A549 (cell line): ENCODE results near the gene CX3CL1.

Source experiments
- CHD2 ChIP-seq: fragments of 150-350 bp; IDR thresholded peaks from 2 replicates; pipeline ENCODE4 v1.6.1; 2014; ENCODE audit warnings: low read length; ENCODE audit not compliant: partially characterized antibody
- ESRRA ChIP-seq: fragments of 150-350 bp; IDR thresholded peaks from 2 replicates; pipeline ENCODE4 v1.6.1; 2014; ENCODE audit warnings: mild to moderate bottlenecking, low read length, borderline replicate concordance
- JUNB ChIP-seq: fragments of >200 bp; sonication (Bioruptor Twin); formaldehyde crosslinking; IDR thresholded peaks from 2 replicates; pipeline ENCODE4 v1.6.1; 2016
- PHF8 ChIP-seq: fragments of 200-600 bp; sonication (generic); IDR thresholded peaks from 2 replicates; pipeline ENCODE4 v1.6.1; 2016; ENCODE audit warnings: low read depth, mild to moderate bottlenecking, antibody characterized with exemption, moderate library complexity, borderline replicate concordance
- POLR2A ChIP-seq: IDR thresholded peaks from 2 replicates; pipeline ENCODE4 v1.6.1; 2012; ENCODE audit warnings: mild to moderate bottlenecking, low read length
- RAD21 ChIP-seq, 2 experiments: fragments of >200 bp in 1 of 2; sonication (Bioruptor Twin) in 1 of 2; formaldehyde crosslinking in 1 of 2; IDR thresholded peaks in 1 of 2; conservative IDR thresholded peaks in 1 of 2; 2 replicates in 1 of 2; 3 replicates in 1 of 2; pipeline ENCODE4 v1.6.1; 2012 to 2018; ENCODE audit warnings: inconsistent platforms in 1 of 2
- TF ChIP-seq, protein P1 (sequence below): fragments of >200 bp; sonication (Bioruptor Twin); formaldehyde crosslinking; IDR thresholded peaks from 3 replicates; pipeline ENCODE4 v1.5.1; 2016
- TF ChIP-seq, protein P2 (sequence below): fragments of 150-350 bp; IDR thresholded peaks from 2 replicates; pipeline ENCODE4 v1.6.1; 2014; ENCODE audit warnings: low read depth, mild to moderate bottlenecking, low read length
- TF ChIP-seq, protein P3 (sequence below): fragments of >200 bp; sonication (Bioruptor Twin); formaldehyde crosslinking; IDR thresholded peaks from 3 replicates; pipeline ENCODE4 v1.6.1; 2016
- TF ChIP-seq, protein P4 (sequence below): IDR thresholded peaks from 2 replicates; pipeline ENCODE4 v1.6.1; 2012
- TF ChIP-seq, protein P5 (sequence below): fragments of 450-650 bp; IDR thresholded peaks from 2 replicates; pipeline ENCODE4 v1.6.1; 2014; ENCODE audit warnings: antibody characterized with exemption

DNA sequence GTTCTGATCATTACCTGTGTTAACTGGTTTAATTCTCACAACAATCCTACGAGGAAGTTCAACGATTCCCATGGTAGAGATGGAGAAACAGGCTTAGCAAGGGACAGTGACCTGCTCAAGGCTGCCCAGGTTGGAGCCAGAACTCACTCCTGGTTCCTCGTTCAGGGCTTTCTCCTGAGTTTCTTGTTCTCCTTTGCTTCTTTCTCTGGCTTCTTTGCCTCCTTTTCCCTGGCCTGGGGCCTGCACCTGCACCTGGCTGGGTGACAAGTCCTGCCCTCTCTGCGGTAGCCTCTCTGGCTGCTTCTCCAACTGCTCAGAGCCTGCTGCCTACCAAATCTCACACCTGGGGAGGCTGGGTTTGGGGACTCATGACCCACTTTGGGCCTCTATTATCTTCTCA, 10.9 kb upstream of the CX3CL1 start:
- TF ChIP-seq, protein P1, sequence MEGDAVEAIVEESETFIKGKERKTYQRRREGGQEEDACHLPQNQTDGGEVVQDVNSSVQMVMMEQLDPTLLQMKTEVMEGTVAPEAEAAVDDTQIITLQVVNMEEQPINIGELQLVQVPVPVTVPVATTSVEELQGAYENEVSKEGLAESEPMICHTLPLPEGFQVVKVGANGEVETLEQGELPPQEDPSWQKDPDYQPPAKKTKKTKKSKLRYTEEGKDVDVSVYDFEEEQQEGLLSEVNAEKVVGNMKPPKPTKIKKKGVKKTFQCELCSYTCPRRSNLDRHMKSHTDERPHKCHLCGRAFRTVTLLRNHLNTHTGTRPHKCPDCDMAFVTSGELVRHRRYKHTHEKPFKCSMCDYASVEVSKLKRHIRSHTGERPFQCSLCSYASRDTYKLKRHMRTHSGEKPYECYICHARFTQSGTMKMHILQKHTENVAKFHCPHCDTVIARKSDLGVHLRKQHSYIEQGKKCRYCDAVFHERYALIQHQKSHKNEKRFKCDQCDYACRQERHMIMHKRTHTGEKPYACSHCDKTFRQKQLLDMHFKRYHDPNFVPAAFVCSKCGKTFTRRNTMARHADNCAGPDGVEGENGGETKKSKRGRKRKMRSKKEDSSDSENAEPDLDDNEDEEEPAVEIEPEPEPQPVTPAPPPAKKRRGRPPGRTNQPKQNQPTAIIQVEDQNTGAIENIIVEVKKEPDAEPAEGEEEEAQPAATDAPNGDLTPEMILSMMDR = no peak
- TF ChIP-seq POLR2A (no peak), CHD2 (no peak), JUNB (no peak), ESRRA (no peak), PHF8 (no peak), RAD21 (conservative IDR thresholded peaks at IDR 0.05 in 1 of 2, IDR thresholded peaks at IDR 0.05 in 1 of 2) (no peak)
- TF ChIP-seq, protein P2, sequence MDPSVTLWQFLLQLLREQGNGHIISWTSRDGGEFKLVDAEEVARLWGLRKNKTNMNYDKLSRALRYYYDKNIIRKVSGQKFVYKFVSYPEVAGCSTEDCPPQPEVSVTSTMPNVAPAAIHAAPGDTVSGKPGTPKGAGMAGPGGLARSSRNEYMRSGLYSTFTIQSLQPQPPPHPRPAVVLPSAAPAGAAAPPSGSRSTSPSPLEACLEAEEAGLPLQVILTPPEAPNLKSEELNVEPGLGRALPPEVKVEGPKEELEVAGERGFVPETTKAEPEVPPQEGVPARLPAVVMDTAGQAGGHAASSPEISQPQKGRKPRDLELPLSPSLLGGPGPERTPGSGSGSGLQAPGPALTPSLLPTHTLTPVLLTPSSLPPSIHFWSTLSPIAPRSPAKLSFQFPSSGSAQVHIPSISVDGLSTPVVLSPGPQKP = no peak
- TF ChIP-seq, protein P3, sequence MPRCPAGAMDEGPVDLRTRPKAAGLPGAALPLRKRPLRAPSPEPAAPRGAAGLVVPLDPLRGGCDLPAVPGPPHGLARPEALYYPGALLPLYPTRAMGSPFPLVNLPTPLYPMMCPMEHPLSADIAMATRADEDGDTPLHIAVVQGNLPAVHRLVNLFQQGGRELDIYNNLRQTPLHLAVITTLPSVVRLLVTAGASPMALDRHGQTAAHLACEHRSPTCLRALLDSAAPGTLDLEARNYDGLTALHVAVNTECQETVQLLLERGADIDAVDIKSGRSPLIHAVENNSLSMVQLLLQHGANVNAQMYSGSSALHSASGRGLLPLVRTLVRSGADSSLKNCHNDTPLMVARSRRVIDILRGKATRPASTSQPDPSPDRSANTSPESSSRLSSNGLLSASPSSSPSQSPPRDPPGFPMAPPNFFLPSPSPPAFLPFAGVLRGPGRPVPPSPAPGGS = no peak
- TF ChIP-seq, protein P4, sequence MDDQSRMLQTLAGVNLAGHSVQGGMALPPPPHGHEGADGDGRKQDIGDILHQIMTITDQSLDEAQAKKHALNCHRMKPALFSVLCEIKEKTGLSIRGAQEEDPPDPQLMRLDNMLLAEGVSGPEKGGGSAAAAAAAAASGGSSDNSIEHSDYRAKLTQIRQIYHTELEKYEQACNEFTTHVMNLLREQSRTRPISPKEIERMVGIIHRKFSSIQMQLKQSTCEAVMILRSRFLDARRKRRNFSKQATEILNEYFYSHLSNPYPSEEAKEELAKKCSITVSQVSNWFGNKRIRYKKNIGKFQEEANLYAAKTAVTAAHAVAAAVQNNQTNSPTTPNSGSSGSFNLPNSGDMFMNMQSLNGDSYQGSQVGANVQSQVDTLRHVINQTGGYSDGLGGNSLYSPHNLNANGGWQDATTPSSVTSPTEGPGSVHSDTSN = no peak
- TF ChIP-seq, protein P5, sequence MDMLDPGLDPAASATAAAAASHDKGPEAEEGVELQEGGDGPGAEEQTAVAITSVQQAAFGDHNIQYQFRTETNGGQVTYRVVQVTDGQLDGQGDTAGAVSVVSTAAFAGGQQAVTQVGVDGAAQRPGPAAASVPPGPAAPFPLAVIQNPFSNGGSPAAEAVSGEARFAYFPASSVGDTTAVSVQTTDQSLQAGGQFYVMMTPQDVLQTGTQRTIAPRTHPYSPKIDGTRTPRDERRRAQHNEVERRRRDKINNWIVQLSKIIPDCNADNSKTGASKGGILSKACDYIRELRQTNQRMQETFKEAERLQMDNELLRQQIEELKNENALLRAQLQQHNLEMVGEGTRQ = no peak
